NCI-H748 (cell line): Measurements from ENCODE around the gene RHBDD1.

ENCODE experiments used
- DNase-seq: peaks from one replicate; lab custom pipeline; 2025; ENCODE audit not compliant: unreplicated experiment; lab: John Stamatoyannopoulos, UW

The RHBDD1 gene

DNA sequence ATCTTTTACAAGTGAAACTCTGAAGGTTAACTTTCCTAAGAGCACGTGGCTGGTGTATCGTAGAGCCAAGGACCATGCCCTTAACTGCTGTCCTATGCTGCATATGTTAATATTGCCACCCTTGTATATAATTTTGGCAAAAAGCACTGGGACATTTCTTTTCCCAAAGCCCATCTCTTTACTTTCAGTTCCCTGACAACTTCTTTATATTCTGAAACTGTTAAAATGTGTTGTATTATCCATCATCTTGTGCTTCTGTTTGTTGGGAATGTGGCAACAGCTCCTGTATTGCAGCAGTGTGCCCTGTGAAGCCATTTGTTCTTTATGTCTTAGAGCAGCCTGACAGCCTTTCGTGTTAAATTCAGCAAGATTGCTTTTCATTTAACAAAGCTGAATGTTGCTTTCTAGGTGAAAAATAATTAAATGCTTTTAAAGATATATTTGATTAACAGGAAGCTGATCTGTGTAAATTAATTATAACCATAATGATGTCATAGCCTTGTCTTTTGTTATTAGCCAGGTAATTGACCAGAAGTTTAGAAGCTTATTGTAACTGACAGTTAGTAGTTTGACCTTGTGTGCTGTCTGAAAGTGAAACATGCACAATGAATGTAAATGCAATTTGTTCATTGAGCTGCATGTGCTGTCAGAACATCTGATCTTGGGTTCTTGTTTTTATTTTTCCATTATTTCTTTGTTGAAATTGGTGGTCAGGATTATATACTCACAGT lies 9.7 kb downstream of the RHBDD1 start:
- no peak for DNase-seq

- DNase-seq: no peak
These were observed 11.2 kb downstream of the RHBDD1 start for GRCh38 chr2:226847090-226847489.

GRCh38 chr2:226847511-226847910 lies 11.7 kb downstream of the RHBDD1 start:
- DNase-seq: no peak

DNA sequence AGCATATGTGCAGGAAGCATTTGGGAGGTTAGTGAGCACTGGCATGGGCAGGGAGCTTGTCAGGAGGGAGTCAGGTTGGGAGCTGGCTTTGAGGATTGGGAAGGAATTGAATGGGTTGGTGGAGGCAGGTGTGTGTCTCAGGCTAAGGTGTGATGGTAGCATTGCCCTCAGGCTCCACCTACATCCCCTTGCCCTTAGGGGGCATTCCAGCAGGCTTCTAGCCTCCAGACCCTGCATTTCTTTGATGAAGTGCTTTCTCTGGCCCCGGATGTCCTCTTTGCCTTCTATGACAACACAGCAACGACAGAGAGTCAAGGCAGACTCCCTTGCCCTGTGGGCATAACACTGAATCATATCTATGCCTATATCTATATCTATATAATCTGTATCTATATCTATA lies 13.5 kb downstream of the RHBDD1 start:
- DNase-seq: no peak

DNA sequence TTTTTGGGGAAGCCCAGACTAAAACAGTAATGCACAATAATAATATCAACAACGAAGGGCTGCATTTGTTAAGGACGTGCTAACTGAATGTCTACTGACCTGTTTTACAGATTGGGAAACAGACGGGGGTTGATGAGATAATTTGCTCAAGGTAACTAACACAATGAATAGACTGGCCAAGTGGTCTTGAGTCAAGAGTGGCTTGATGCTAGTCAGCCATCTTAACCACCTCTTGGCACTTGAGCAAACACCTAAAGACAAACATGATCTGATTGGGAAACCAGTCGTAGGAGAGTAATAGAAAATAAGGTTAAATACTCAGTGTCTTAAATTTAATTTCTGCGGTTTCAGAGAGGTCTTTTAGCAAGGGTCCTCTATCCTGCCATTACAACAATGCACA lies 14.2 kb downstream of the RHBDD1 start:
- no peak for DNase-seq

GRCh38 chr2:226855787-226856186 lies 19.9 kb downstream of the RHBDD1 start:
- DNase-seq: no peak

DNA sequence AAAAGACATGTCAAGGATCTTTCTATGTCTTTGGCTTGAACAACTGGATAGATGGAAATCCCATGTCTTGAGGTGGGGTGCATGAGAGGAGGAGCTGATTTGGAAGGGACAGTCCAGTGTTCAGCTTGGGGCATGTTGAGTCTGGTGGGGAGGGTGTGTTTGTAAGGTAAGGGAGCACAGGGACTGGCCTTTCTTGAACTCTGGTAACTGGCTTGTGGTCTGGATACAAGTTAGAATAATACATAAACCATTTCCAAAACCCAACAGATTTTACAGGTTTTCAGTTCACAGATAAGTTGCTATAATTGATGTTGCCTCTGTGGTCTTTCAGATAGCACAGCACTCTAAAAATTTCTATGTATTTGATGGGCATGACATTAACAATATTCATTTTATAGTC lies 24.2 kb downstream of the RHBDD1 start:
- DNase-seq: no peak

GRCh38 chr2:226862623-226863022 lies 26.8 kb downstream of the RHBDD1 start:
- DNase-seq: no peak

DNA sequence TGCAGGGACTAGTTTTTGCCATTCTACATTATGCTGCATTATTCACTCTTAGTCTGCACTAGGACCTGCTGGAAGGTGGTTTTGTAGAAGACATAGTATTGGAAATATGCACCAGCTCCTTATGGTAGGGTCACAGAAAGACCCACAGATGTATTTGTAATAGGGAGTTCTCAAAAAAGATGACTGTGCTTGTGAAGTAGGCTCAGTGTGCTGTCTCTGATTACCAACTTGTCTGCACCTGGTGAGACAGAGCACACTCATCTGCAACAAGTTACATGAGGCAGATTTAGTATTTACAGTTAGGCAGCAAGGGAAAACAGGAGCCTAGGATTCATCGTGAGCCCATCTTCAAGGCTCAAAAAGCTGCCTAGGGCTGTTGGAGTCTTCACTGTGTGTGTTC lies 29.4 kb downstream of the RHBDD1 start:
- no peak for DNase-seq

DNA sequence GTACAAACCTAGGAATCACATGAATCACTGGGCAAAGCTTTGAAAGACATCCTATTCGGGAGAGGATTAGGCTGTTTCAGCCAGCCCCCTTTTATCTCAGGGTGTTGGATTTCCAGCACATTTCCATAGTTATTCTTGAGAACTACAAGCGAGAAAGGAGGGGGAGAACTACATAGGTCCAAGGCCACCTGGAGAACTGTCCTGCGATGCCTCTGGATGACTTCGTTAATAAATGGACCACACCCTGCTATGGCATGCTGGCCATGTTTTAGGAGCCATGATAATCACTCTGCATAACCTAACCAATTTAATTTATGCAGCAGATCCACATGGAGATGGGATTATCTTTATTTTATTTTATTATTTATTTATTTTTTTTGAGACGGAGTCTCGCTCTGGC lies 29.9 kb downstream of the RHBDD1 start:
- DNase-seq: no peak

GRCh38 chr2:226868331-226869162 lies 32.7 kb downstream of the RHBDD1 start:
- no peak for DNase-seq

DNA sequence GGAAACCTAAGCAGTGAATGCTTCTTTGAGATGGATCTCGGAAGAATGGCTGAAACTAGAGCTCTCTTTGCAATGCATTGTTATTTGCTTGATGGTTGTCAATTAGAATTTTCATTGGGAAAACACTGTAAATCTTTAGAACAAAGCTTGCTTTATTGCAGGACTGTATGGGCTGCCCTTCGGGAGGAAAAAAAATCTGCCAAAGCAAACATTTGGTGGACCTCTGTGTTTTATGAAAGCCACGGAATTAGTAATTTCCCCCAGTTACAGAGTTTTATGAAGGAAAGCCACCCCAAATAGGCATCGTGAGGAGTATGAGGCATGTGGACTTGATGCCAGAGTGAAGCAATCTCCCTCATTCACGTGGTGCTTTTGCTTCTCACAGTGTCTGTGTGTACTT lies 33.5 kb downstream of the RHBDD1 start:
- no peak for DNase-seq

GRCh38 chr2:226873051-226873620 lies 37.3 kb downstream of the RHBDD1 start:
- no peak for DNase-seq

DNA sequence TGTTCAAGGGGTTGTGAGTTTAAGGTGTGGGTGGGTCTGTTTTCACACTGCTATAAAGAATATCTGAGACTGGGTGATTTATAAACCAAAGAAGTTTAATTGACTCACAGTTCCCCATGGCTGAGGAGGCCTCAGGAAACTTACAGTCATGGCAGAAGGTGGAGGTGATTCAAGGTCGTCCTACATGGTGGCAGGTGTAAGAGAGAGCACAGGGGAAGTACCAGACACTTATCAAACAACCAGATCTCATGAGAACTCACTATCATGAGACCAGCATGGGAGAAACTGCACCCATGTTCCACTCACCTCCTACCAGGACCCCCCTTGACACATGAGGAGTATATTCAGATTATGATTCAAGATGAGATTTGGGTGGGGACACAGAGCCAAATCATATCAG lies 38.0 kb downstream of the RHBDD1 start:
- DNase-seq: no peak

DNA sequence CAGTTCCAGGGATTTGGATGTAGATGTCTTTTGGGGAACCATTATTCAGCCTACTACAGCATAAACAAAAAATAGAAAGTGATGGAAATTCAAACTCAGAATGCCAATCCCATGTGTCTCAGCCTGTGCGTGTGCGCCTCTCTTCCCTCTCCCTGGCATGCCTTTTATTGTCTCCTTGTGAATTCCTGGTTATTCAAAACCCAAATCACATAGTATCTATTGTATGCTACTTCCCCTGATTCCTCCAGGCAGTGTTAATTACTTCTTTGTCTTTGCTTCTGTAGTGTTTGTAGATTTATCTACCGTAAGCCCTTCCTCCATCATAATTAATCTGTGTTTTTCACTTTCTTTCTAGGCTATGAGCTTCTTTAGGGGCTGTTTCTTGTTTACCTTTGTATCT lies 38.9 kb downstream of the RHBDD1 start:
- no peak for DNase-seq

GRCh38 chr2:226875438-226876225 lies 39.8 kb downstream of the RHBDD1 start:
- DNase-seq: no peak

- DNase-seq: no peak
These were observed 41.6 kb downstream of the RHBDD1 start for GRCh38 chr2:226877491-226877890.

- no peak for DNase-seq
These were observed 45.4 kb downstream of the RHBDD1 start for GRCh38 chr2:226881287-226881686.

GRCh38 chr2:226882606-226883005 lies 46.8 kb downstream of the RHBDD1 start:
- DNase-seq: no peak

DNA sequence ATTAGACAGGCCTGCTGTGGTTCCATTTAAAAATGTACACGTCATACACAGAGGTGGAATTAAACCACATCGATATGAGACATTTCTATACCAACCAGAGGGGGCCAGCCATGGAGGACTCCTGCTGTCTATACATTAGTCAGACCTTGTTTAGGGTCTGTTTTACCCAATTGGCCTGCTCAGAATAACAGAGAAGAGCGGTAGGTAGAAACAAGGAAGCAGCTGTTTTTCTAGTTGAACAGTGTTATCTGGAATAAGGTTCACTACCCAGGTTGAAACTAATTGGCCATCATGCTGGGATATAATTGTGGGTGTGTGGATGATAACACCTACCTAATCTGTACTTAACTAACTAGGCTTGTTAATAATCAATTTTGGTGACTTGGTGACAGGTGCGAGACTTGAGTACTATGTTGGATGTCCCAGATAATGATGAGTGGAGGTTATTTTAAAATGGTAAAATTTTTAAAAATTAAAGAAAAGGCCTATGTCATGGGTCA lies 47.5 kb downstream of the RHBDD1 start:
- DNase-seq: peak; percentile 77

- no peak for DNase-seq
These were observed 48.3 kb downstream of the RHBDD1 start for GRCh38 chr2:226884166-226884565.
